ENCODE data around the gene BCAN. TPM values are rescaled to one million over a fixed set of nuclear protein-coding genes. Genes with fewer than 3 reads are reported as not detected.

The BCAN gene
- total RNA-seq, 3 donors from 2014 or later (not counting 1 experiment from before 2014, with no cell fraction given): 0.18 to 0.25 (median 0.19) TPM

DNA sequence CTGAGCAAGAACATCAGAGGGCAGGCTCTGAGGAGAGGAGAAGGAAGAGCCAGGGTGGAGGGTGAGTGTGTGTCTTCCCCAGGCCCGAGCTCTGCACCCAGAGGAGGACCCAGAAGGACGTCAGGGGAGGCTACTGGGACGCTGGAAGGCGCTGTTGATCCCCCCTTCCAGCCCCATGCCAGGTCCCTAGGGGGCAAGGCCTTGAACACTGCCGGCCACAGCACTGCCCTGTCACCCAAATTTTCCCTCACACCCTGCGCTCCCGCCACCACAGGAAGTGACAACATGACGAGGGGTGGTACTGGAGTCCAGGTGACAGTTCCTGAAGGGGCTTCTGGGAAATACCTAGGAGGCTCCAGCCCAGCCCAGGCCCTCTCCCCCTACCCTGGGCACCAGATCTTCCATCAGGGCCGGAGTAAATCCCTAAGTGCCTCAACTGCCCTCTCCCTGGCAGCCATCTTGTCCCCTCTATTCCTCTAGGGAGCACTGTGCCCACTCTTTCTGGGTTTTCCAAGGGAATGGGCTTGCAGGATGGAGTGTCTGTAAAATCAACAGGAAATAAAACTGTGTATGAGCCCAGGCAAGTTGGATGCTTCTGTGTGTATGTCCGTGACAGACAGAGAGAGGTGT is 17.1 kb downstream of the BCAN start:
- Histone ChIP-seq H3K27ac (ENCODE audit: low read length) (no peak overlapping the region), H3K9me3 (ENCODE audit: control insufficient read depth, insufficient read depth, low read length) (no peaks in the 10 kb centered on the region), H3K27me3 (ENCODE audit: control insufficient read depth, insufficient read depth, low read length) (peaks cover 25% of the 10 kb centered on the region), H3K4me1 (ENCODE audit: control insufficient read depth, insufficient read depth, low read length) (peaks cover 62% of the 10 kb centered on the region), H3K36me3 (ENCODE audit: control insufficient read depth, insufficient read depth, low read length) (no peaks in the 10 kb centered on the region), H3K4me3 (ENCODE audit: low read length) (no peak overlapping the region)
- Mint-ChIP-seq H3K4me1 (peaks cover 50 to 63% of the 10 kb centered on the region in 2 donors), H3K9me3 (no peaks in the 10 kb centered on the region), H3K4me3 (peak overlapping the region; percentile 68), H3K27ac (peak overlapping the region; percentile 83 to 85), H3K27me3 (ENCODE audit: low read depth in 2 of 2) (peaks cover 27 to 31% of the 10 kb centered on the region in 2 donors), H3K36me3 (no peaks in the 10 kb centered on the region)
- WGBS (ENCODE audit: insufficient coverage): 62% methylated on average over 10 of the region's 10 CpGs
- DNase-seq (no peak), ATAC-seq (no peak)
- TF ChIP-seq, protein P1, sequence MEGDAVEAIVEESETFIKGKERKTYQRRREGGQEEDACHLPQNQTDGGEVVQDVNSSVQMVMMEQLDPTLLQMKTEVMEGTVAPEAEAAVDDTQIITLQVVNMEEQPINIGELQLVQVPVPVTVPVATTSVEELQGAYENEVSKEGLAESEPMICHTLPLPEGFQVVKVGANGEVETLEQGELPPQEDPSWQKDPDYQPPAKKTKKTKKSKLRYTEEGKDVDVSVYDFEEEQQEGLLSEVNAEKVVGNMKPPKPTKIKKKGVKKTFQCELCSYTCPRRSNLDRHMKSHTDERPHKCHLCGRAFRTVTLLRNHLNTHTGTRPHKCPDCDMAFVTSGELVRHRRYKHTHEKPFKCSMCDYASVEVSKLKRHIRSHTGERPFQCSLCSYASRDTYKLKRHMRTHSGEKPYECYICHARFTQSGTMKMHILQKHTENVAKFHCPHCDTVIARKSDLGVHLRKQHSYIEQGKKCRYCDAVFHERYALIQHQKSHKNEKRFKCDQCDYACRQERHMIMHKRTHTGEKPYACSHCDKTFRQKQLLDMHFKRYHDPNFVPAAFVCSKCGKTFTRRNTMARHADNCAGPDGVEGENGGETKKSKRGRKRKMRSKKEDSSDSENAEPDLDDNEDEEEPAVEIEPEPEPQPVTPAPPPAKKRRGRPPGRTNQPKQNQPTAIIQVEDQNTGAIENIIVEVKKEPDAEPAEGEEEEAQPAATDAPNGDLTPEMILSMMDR (IDR thresholded peaks at IDR 0.05): no peak
- intact Hi-C loops (cut with micrococcal nuclease): no loop called here

GRCh38 chr1:156659661-156659987 is 17.7 kb downstream of the BCAN start:
- intact Hi-C loops (cut with micrococcal nuclease): no loop called here
- H3K36me3 ChIP-seq (ENCODE audit: control insufficient read depth, insufficient read depth, low read length): no peaks in the 10 kb centered on the region
- no peak for ATAC-seq
- peaks cover 67% of the 10 kb centered on the region for H3K4me1 ChIP-seq (ENCODE audit: control insufficient read depth, insufficient read depth, low read length)
- H3K27me3 ChIP-seq (ENCODE audit: control insufficient read depth, insufficient read depth, low read length): peaks cover 25% of the 10 kb centered on the region
- peak overlapping the region; percentile 83 to 85 for H3K27ac Mint-ChIP-seq
- peaks cover 50 to 63% of the 10 kb centered on the region in 2 donors for H3K4me1 Mint-ChIP-seq
- no peak for DNase-seq
- TF ChIP-seq, protein P1 (IDR thresholded peaks at IDR 0.05): no peak
- H3K4me3 ChIP-seq (ENCODE audit: low read length): no peak overlapping the region
- H3K27me3 Mint-ChIP-seq (ENCODE audit: low read depth in 2 of 2): peaks cover 21 to 26% of the 10 kb centered on the region in 2 donors
- peak overlapping the region; percentile 2 for H3K27ac ChIP-seq (ENCODE audit: low read length)
- no peaks in the 10 kb centered on the region for H3K36me3 Mint-ChIP-seq
- H3K4me3 Mint-ChIP-seq: peak overlapping the region; percentile 68
- H3K9me3 ChIP-seq (ENCODE audit: control insufficient read depth, insufficient read depth, low read length): no peaks in the 10 kb centered on the region
- no peaks in the 10 kb centered on the region for H3K9me3 Mint-ChIP-seq
- 37% methylated on average over 6 of the region's 6 CpGs for WGBS (ENCODE audit: insufficient coverage)

- Histone ChIP-seq H3K4me3 (ENCODE audit: low read length) (no peak overlapping the region), H3K9me3 (ENCODE audit: control insufficient read depth, insufficient read depth, low read length) (no peaks in the 10 kb centered on the region), H3K4me1 (ENCODE audit: control insufficient read depth, insufficient read depth, low read length) (peaks cover 72% of the 10 kb centered on the region), H3K27ac (ENCODE audit: low read length) (peak overlapping the region; percentile 40), H3K36me3 (ENCODE audit: control insufficient read depth, insufficient read depth, low read length) (no peaks in the 10 kb centered on the region), H3K27me3 (ENCODE audit: control insufficient read depth, insufficient read depth, low read length) (peaks cover 22% of the 10 kb centered on the region)
- Mint-ChIP-seq H3K9me3 (no peaks in the 10 kb centered on the region), H3K36me3 (no peaks in the 10 kb centered on the region), H3K4me3 (peak overlapping the region; percentile 68), H3K27ac (peak overlapping the region; percentile 83 to 85), H3K4me1 (peaks cover 50 to 61% of the 10 kb centered on the region in 2 donors), H3K27me3 (ENCODE audit: low read depth in 2 of 2) (peaks cover 16 to 23% of the 10 kb centered on the region in 2 donors)
- ATAC-seq (peak; percentile 79 to 97 (median 88)), DNase-seq (peak; percentile 95 to 96)
- intact Hi-C loops (cut with micrococcal nuclease): loop anchor here (1.0 kb wide), 1 partner anchor 156 kb away; the partner anchor contains the start of gene SH2D2A
- TF ChIP-seq, protein P1 (IDR thresholded peaks at IDR 0.05): peak; percentile 96
- WGBS (ENCODE audit: insufficient coverage): 22% methylated on average over 38 of the region's 38 CpGs
Measured at GRCh38 chr1:156659988-156660751, 18.3 kb downstream of the BCAN start.

All from natural killer cell (primary cell).